ENCODE measurements around the gene DIAPH3. TPM values are rescaled to one million over a fixed set of nuclear protein-coding genes. Genes with fewer than 3 reads are reported as not detected.
A peak's percentile ranks its signal among the peaks of the same experiment; 100 is the strongest.

DIAPH3 gene
- polyA plus RNA-seq, 3 donors = 0.04 to 0.09 TPM; not detected in 1

- Histone ChIP-seq H4K20me1 (ENCODE audit: insufficient read depth, low read length) (no peaks in the 10 kb centered on the region), H3K9me3 (replicated peaks in 1 of 2; ENCODE audit: control insufficient read depth in 1 of 2, insufficient read depth in 1 of 2, low read length in 2 of 2) (peaks cover 0 to 3% of the 10 kb centered on the region in 2 donors), H3K4me1 (ENCODE audit: control insufficient read depth in 1 of 2, insufficient read depth in 2 of 2, low read length in 2 of 2) (no peaks in the 10 kb centered on the region), H3K79me2 (ENCODE audit: insufficient read depth, low read length) (no peaks in the 10 kb centered on the region), H3K9ac (ENCODE audit: insufficient read depth, low read length, poor library complexity, severe bottlenecking) (no peak overlapping the region), H3K27ac (ENCODE audit: low read depth in 1 of 2, low read length in 2 of 2) (no peak overlapping the region), H3K27me3 (ENCODE audit: control insufficient read depth in 2 of 2, insufficient read depth in 2 of 2, low read length in 2 of 2) (peaks cover 0 to 2% of the 10 kb centered on the region in 2 donors), H3K36me3 (replicated peaks in 1 of 2; ENCODE audit: control insufficient read depth in 1 of 2, insufficient read depth in 2 of 2, low read length in 2 of 2) (no peaks in the 10 kb centered on the region), H2AFZ (ENCODE audit: insufficient read depth, low read depth, low read length, poor library complexity, severe bottlenecking) (no peak overlapping the region), H3K4me2 (replicated peaks; ENCODE audit: extremely low read depth, low read length, poor library complexity, severe bottlenecking) (no peak overlapping the region), H3K4me3 (replicated peaks in 1 of 3; ENCODE audit: low read depth in 2 of 3, low read length in 3 of 3) (no peak overlapping the region)
- no peak for DNase-seq
- Mint-ChIP-seq H3K4me1 (no peaks in the 10 kb centered on the region), H3K4me3 (no peak overlapping the region), H3K27ac (no peak overlapping the region), H3K36me3 (no peaks in the 10 kb centered on the region), H3K9me3 (peaks cover 0 to 8% (median 2%) of the 10 kb centered on the region in 7 donors), H3K27me3 (ENCODE audit: low read depth in 3 of 3) (peaks cover 1 to 6% (median 2%) of the 10 kb centered on the region in 3 donors)
- intact Hi-C loops (cut with micrococcal nuclease) = no loop called here
- 91% methylated on average over 3 of the region's 5 CpGs for WGBS (ENCODE audit: insufficient coverage)
- no peak for TF ChIP-seq CTCF (IDR thresholded peaks at IDR 0.05)
These were observed 512.2 kb downstream of the DIAPH3 start for GRCh38 chr13:59651479-59651878.

GRCh38 chr13:59643906-59644626, 519.7 kb downstream of the DIAPH3 start:
- Histone ChIP-seq H3K4me3 (replicated peaks in 1 of 3; ENCODE audit: low read depth in 2 of 3, low read length in 3 of 3) (no peak overlapping the region), H3K9me3 (replicated peaks in 1 of 2; ENCODE audit: control insufficient read depth in 1 of 2, insufficient read depth in 1 of 2, low read length in 2 of 2) (peaks cover 0 to 3% of the 10 kb centered on the region in 2 donors), H3K27me3 (ENCODE audit: control insufficient read depth in 2 of 2, insufficient read depth in 2 of 2, low read length in 2 of 2) (no peaks in the 10 kb centered on the region), H3K36me3 (replicated peaks in 1 of 2; ENCODE audit: control insufficient read depth in 1 of 2, insufficient read depth in 2 of 2, low read length in 2 of 2) (no peaks in the 10 kb centered on the region), H2AFZ (ENCODE audit: insufficient read depth, low read depth, low read length, poor library complexity, severe bottlenecking) (no peak overlapping the region), H3K9ac (ENCODE audit: insufficient read depth, low read length, poor library complexity, severe bottlenecking) (no peak overlapping the region), H3K79me2 (ENCODE audit: insufficient read depth, low read length) (no peaks in the 10 kb centered on the region), H3K27ac (ENCODE audit: low read depth in 1 of 2, low read length in 2 of 2) (no peak overlapping the region), H3K4me1 (ENCODE audit: control insufficient read depth in 1 of 2, insufficient read depth in 2 of 2, low read length in 2 of 2) (no peaks in the 10 kb centered on the region), H3K4me2 (replicated peaks; ENCODE audit: extremely low read depth, low read length, poor library complexity, severe bottlenecking) (no peak overlapping the region), H4K20me1 (ENCODE audit: insufficient read depth, low read length) (no peaks in the 10 kb centered on the region)
- Mint-ChIP-seq H3K27me3 (ENCODE audit: low read depth in 3 of 3) (peaks cover 0 to 2% (median 0%) of the 10 kb centered on the region in 3 donors), H3K36me3 (no peaks in the 10 kb centered on the region), H3K4me3 (no peak overlapping the region), H3K4me1 (no peaks in the 10 kb centered on the region), H3K27ac (peak overlapping the region in 1 of 7 donors; percentile 16), H3K9me3 (peaks cover 0 to 12% (median 2%) of the 10 kb centered on the region in 7 donors)
- TF ChIP-seq CTCF (IDR thresholded peaks at IDR 0.05) = no peak
- intact Hi-C loops (cut with micrococcal nuclease) = no loop called here
- 44% methylated on average over 1 of the region's 3 CpGs for WGBS (ENCODE audit: insufficient coverage)
- no peak for DNase-seq

Data from CD14-positive monocyte (primary cell).